ENCODE measurements around the gene SLX4IP.
A peak's percentile ranks its signal among the peaks of the same experiment; 100 is the strongest.

SLX4IP gene

DNA sequence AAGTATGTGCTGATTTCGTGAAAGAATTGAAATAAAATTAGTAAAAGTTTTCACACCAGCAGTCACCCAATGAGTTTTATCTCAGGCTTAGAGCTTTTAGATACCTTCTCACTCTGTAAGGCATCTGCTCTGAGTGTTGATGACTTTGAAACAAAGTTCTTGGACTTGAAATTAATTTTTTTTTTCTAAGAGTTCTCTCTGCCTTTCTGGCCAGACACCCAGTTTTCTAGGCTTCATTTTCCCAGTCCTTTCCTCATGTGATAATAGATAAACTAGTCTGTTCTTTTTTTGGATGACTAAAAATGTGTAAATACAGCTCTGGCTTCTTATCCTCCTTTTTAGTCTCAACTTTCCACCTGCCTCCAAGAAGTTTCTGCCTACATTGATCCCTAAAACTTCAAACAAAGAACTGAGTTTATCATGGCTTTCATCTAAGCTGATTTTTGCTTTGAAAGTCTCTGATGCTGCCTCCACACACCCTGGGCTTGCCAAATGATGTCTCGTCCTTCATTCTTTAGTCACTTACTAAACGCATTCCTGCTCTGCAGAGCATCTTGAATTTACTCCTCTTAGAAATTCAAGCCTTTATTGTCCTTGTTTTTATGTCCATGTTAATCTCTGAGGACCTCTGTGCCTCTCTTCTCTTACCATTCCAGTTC is 32.7 kb downstream of the SLX4IP start:
- no peak for DNase-seq

DNA sequence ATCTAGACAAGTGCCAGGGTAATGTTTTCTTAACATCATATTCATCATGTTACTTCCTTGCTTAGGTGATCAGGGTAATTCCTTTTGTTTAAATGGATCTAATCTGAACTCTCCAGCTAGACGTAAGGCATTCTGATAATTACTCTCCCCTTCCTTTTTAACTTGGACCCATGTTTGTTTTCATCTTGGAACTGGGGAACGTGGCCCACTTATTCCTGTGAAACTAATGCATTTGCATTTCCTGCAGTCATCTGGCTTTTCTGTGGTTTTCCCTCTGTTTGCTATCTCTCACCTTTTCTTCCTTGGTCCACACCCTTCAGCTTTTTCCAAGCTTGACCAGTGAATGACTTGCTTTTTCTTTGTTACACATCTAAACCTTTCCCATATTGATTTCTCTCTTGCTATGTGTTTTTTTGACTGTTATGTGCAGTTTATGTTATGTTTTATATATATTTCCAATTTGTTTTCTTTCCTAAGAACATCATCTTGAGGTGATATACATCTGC is 33.3 kb downstream of the SLX4IP start:
- DNase-seq = no peak

DNA sequence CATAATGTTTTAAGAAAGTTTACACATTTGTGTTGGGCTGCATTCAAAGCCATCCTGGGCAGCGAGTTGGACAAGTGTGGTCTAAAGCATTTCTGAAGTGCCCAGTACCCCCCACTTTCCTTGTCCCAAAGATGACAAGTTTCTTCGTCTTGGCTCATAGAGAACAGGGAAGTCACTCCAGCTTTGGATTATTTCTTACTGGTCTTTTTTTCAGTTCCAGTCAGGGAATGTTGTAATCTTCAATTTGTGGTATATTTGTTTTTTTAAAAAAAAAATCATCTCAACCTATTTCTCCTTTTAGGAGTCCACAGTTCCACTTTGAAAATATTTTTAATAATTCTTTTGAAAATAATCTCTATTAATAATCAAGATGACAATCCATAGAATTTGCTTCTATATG is 34.0 kb downstream of the SLX4IP start:
- peak; percentile 29 to 32 for DNase-seq

DNA sequence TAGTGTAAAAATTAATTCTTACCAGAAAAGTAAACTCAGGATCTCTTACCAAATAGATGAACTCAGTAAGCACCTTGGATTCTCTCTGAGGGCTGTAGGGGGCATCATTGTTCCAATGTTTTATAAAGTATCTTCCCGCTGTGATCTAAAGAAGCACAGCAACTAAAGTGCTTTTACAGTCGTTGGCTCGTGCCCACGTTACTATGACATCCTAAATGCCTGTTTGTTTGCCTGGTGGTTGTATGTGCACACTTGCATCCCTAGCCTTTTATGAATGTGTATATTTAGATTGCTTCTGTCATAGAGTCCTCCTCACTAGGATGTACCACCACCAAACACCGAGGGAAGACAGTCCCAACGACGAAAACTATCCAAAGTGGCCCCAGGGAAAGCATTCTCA is 34.5 kb downstream of the SLX4IP start:
- DNase-seq = peak; percentile 76 to 80

DNA sequence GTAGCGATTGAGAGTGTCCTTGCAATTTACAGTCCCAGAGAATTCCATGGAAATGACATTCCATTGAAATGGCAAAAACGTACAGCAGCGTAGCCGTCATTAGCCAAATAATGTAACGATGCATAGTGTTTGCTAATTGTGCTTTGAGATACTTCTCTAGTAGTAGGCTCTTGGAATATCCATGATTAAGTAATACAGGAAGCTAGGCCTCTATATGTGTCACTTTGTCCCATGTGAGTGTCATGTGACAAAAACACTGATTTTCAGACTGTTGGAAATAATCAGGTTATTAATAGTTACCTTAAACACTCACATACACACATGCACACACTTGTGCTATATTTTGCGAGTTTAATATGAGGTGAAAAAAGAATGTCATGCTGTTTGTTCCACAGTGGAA is 35.2 kb downstream of the SLX4IP start:
- no peak for DNase-seq

DNA sequence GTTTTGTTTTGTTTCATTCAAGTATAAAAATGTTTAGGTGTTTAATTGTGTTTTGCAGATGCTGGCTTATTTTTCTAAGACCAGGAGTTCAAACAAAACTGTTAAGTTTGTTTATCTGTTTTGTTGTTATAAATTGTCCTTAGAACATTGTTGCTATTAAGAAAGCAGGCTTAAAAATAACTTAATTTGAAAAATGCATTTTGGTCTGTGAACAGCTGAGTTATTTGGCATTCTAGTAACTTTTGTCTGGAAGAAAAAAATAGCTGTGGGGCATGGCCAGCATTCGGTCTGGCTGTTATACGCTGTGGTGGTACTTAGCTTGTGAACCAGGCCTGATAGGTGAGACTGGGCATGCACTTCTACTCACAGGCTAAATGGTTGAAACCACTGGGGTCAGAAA is 37.8 kb downstream of the SLX4IP start:
- DNase-seq = no peak

DNA sequence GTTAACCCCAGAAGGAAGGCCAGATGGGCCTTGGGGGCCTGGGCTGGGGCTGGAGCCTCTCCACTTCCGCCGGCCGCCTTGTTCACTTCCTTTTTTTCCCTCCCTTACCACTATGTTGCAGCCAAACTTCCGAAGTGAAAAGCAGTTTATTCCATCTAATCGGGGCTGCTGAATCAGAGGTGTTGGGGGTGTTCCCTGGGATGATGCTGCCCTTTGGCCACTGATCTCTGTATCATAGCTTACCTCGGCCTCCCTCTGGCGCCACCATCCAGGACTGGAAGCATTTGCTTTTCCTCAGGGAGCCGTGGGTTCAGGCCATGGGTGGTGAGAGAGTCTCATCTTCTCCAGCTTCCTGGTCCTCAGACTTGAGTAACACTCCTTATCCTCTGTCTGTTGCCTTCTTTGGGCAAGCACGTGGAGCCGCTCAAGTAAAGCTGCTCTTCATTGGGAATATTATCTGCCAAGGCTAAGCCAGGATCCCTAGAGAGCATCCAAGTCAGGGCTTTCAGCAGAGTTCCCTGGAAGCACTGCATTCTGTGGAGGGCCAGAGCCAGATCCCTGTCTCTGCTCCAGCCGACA is 39.6 kb downstream of the SLX4IP start:
- peak; percentile 31 to 48 for DNase-seq

DNA sequence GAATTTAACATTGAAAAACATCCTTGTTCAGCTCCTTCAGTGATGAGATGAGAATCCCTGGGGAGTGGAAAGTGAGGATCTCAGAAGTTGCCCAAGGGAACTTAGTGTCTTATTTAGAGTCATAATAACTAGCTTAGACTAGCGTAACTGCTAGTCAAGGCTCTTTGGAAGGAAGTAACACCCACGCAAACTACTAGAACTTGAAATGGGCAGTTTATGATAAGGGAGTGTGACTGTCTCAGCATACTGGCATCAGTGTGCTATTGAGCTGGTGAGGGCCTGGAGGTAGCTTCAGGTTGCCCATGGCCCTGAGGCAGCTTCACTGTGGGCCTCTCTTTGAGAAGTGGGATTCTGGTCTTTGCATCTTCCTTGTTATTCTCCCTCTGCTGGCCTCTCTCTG is 40.1 kb downstream of the SLX4IP start:
- no peak for DNase-seq

DNA sequence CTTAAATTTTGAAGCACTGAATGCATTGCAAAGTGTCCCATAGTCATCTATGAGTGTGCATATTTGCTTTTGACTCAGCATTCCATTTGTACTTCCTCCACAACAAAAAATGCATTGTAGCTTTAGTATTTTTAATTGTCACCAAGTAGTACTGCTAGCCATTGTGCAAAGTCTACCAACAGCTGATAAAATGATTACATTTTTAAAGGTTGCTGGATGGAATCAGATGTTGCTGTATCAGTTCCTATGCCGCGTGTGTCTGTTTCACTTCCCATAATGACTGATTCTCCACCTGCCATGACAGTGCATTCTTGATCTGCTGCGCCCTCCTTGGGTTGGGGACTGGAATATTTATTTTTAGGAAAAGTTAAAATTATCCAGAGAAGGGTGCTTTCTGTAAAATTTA is 41.2 kb downstream of the SLX4IP start:
- peak; percentile 33 to 47 for DNase-seq

DNA sequence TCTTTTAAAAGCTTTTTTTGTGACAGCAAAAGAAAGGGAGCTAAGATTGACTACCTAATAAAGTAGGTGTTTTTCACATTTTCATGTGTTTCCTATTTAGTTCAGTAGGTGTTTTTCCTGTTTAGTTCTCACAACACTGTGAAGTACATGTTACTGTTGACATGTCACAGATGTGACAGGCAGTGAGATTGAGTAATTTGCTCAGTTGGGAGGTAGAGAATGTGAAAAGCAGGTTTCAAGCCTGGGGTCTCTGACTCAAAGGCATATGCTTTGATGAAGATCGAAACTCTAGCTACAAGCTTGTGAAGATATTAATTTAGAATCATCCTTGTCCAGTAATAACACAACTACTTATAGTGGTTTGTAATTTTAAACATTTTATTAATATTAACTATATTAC is 43.1 kb downstream of the SLX4IP start:
- no peak for DNase-seq

DNA sequence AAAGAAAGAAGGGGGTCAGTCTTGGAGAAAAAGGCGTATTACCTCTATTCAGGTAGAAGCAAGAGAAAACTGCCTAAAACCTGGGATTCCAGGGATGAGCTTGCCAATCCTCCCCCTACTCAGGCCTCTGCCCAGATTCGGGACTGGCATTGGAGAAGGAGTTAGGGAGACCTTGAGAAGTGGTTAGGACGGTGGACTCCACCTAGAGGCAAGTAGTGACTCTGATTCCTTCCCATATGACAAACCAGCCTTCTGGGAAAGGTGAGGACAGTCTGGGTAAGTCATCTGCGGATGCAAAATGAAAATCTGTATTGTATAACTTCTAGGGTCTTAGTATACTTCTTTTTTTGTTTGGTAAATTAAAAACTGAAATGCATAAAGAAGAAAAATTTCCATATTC is 43.8 kb downstream of the SLX4IP start:
- no peak for DNase-seq

DNA sequence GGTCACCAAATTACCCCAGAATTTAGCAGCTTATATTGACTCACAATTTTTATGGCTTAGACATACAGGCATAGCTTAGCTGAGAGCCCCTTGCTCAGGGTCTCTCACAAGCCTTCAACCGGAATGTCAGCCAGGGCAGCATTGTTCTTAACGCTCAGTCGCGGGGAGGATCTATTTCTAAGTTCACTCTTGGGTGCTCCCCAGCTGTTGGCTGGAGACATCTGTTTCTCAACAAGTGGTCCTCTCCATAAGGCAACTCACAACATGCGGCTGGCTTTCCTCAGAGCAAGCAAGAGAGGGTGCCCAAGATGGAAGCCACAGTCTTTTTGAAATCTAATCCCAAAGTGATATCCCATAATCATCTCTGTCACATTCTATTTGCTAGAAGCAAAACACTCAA is 46.6 kb downstream of the SLX4IP start:
- no peak for DNase-seq

DNA sequence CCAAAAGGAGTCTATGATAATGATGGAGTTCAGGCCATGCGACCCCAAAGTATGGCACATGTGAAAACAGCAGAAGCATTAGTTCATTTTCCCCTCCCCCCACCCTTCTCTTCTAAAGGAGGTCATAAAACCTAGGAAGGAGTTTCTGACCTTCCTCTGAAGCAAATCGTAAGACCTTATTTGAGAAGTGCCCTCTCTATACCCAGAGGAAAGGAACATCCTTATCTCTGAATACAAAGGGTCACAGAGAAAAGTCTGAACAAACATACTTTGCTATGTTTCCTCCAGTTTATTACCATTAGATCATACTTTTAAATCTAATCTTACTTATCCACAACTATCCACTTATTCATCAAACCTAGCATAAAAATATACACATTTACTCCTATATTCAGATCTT is 48.6 kb downstream of the SLX4IP start:
- no peak for DNase-seq

DNA sequence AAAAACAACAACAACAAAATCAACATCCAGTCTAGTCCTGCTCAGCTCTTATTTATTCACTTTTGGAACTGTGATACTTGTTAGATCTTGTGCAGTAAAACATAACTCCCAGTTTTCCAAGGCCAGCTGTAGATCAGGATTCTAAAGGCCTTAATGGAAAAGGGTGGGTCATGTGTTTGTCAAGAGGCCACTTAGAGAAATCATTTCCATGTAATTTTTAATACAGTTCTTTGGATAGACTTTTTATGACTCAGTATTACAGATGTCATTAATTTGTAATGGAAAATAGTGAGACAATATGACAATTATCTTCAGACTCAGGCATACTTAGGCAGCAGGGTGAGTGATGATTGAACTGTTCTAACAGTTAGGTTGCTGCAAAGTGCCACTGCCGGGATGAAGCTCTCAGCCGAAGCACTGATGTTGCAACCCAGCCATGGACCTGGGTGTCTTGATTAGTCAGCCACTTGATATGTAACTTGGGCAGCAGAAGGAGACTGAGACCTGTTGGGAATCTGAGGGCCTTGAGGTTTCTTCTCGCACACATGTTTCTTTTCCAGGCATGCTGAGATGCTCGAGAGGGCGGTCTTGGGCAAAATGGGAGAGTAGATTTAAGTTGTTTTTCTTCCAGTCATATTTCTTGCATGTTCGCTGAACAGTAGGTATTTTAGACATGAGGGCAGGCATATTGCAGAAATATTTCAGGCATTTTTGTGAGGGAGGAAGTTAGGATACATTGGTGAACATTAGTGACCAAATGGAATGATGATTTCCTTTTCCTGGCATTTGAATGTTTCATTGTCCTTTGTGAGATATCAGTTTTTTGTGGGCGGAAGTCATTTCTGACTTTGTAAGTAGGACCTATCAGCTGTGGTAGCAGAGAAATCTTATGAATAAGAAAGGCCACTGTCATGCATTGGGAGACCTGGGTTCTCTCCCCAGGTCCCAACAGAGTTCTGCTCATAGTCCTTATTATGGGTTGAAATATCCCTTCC is 52.3 kb downstream of the SLX4IP start:
- peak; percentile 65 to 68 for DNase-seq

DNA sequence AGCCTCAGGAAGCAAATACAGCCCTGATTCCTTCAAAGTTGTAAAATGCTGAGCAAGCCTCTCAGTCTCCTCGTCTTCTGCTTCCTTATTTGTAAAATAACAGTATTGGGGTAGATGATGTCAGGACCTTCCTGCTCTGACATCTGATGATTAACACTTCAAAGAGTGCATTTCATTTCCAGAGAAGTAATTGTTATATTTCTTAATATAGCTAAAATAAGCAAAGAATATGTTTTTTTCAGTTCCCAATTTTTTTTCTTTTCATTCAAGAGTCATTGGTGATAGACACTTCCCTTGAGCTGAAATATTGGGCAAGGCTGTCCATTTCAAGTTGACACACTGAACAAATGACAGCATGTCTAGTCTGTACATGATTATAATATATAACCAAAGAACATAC is 53.4 kb downstream of the SLX4IP start:
- peak; percentile 30 to 55 for DNase-seq

DNA sequence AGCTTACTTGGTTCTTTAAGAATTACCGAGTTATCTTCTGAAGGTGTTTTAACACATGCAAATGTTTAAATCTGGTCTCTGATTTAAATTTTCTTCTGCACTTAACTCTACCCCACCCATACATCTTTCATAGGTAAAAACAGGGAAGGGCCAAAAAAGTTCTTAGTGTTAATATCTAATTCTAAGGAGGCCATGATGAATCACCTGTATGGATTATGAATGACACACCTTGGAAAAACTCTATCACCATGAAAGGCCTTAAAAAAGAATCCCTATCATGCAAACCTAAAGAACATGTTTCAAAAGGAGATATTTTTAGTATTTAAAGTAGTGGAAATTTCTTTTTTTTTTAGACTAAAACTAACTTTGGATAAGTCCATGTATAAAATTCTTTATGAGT is 54.7 kb downstream of the SLX4IP start:
- no peak for DNase-seq

DNA sequence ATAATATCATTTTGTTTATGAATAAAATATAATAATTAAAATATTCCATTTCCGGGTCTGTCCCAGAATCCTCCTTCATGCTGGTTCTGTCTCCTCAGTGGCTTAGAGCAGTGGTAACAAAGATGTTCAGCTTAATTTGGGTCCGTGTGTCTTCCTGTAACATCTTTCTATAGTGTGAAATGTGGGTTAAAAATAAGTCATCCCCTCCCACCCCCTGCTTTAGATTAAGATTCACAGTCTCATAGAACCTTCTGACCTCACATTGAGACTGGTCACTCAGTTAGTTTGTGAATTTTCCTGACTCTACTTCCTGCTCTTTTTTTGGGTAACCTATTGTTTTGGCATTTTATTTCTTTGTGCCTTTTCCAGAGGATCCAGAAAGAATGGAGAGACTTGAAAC is 55.2 kb downstream of the SLX4IP start:
- no peak for DNase-seq

DNA sequence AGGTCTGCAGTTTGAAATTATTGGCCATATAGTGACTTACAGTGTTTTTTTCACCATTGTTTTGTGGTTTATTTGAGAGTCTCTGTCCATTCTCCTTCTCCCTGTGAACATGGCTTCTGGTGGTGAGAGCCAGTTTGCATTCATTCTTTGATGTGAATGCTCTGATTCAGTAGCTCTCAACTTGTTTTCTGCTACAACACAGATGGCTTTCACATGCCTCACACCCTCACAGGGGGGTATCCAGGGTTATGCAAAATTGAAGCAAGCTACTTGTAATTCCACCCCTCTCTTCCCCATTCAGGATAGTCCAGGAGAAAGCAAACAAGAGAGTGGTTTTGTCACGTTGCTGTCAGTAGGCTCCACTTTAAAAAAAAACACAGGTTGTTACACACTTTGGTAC is 55.6 kb downstream of the SLX4IP start:
- DNase-seq = no peak

DNA sequence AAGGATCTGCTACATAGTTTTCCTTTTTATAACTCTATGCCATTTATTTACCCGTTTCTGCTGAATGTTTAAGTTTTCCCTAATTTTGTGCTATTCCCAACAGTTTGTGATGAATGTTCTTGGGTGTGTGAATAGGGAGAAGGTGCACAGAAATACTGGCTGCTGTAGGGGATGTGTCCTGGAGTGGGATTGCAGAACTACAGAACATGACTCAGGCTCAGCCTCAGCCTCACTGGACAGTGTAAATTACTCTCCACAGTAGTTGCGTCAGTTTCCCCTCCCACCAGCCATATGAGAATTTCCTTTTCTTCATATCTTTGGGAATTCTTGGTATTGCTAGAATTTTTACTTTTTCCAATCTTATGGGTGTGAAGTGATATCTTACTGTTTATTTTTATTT is 57.0 kb downstream of the SLX4IP start:
- peak; percentile 59 to 67 for DNase-seq

DNA sequence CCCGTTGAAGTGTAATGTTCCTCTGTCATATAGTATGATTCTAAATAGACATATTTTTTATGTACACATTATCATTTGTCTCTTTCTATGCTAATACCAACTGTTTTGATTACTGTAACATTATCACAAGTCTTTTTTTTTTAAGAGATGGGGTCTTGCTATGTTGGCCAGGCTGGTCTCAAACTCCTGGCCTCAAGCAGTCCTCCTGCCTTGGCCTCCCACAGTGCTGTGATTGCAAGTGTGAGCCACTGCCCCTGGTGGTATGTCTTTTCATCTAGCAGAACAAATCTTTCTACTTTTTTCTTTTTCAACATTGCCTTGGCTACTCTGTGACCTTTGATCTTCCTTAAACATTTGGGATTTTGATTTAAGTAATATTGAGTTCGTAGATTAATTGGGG is 57.7 kb downstream of the SLX4IP start:
- DNase-seq = no peak

DNA sequence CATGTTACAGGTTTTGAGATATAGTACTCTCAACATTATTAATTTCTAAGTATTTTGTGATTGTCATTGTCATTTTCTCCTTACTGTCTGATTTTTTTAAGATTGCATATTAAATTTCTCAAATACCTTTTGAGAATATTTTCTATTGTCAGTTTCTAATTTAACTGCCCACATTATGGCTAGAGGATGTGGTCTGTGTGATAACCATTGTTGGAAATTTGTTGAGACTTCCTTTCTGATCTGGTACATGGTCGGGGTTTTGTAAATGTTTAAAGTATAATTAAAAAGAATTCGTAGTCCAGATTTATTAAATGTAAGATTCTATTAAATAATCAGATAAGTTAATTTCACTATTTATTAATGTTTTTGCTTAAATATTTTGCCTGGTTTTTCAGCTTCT is 60.1 kb downstream of the SLX4IP start:
- DNase-seq = peak; percentile 16 to 22

DNA sequence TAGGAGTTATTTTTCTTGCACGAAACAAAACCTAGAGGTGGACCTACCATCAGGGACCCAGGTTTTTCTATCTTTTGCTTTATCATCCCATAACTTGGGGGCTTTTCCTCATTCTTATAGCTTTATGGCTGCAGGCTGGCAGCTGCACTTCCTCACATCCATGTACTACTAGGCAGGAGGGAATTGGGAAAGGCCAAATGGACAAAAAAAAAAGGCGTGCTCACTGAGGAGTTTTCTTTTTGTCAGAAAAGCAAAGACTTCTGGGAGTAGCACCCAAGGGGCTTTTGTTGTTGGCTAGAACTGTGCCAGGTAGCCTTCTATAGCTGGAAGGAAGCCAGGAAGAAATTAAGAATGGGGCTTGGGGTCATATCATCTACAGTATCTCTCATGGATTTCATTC is 61.4 kb downstream of the SLX4IP start:
- no peak for DNase-seq

DNA sequence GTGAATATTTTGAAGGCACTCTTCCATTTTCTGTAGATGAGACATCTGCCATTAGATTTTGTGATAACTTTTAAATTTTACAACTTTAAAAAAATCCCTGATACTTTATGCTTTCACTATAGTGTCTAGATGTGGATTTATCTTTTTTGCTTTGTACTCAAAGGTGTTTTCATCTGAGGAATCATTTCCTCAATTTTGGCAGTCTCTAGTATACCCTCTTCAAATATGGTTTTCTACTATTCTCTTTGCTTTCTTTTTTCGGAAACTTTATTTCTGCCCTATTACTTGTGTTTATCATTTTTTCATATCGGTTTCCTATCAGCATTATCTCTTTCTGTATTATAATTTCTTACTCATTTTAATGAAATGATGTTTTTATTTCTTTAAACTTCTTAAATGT is 62.2 kb downstream of the SLX4IP start:
- no peak for DNase-seq

DNA sequence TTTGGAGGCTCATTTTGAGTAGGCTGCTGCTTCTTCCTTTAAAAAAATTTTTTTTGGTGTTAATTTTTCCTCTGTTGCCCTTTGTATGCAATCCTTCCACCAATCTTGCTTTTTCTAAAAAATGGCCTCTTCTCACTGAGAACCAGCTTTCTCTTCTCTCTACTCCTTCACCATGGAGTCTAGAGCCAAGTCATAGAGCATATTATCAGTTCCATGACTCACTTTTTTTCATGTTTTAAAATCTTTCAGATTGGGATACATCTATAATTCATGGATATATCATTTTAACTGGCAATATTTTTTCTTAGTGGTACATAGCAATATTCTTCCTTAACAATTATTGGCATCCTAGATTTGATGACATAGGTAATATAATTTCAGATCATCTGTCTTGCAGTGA is 62.7 kb downstream of the SLX4IP start:
- DNase-seq = no peak

All from AML-193 (cell line).